GM19463 (cell line): Measurements from ENCODE around the gene OR4C46.
"Not testable (repeated sequence)": the region's sequence is repeated elsewhere in the genome, so short reads cannot be mapped to it uniquely, and the experiment has no call there.

ENCODE experiments used
- ATAC-seq: cut with Tn5 transposase; IDR thresholded peaks from one replicate; pipeline ENCODE4 v1.9.1; 2021; ENCODE audit warnings: mild to moderate bottlenecking, moderate library complexity; ENCODE audit not compliant: unreplicated experiment

OR4C46 gene

GRCh38 chr11:54603898-54604297 lies at the start of gene OR4C46:
TSS of gene OR4C46 (minus strand) at chr11:54603998. CDS start at chr11:54603998, 0 bp downstream.
- ATAC-seq: no peak

- ATAC-seq: not testable (repeated sequence)
Observed at GRCh38 chr11:54645606-54646005, 41.8 kb upstream of the OR4C46 start.

GRCh38 chr11:54561439-54561838 lies 42.4 kb downstream of the OR4C46 start:
- not testable (repeated sequence) for ATAC-seq

GRCh38 chr11:54558919-54559318 lies 44.9 kb downstream of the OR4C46 start:
- ATAC-seq: no peak

- no peak for ATAC-seq
Observed at GRCh38 chr11:54558407-54558806, 45.4 kb downstream of the OR4C46 start.
